Common myeloid progenitor, CD34-positive (primary cell): ENCODE measurements around the gene ATP5ME.

Experiments
- CTCF ChIA-PET: fragments of 350-600 bp; sonication (Branson Sonifier 250); formaldehyde crosslinking; loops from one replicate; lab custom pipeline; 2021; ENCODE audit warnings: antibody characterized with exemption; lab: Charles Lee
- POLR2A ChIA-PET: fragments of 350-600 bp; sonication (Branson Sonifier 250); formaldehyde crosslinking; loops from one replicate; lab custom pipeline; 2021; ENCODE audit warnings: antibody characterized with exemption; lab: Charles Lee
- DNase-seq, 3 donors: peaks; one replicate each; pipeline versions ENCODE4 v3.0.0 to v3.0.0-alpha.2; 2013
- H3K27ac ChIP-seq, 2 experiments: 1 replicate in 1 of 2; 2 replicates in 1 of 2; pipeline ENCODE4 v1.7.0; 2013; ENCODE audit warnings: inconsistent platforms in 2 of 2, low read length in 2 of 2, mild to moderate bottlenecking in 2 of 2, low read depth in 1 of 2, moderate library complexity in 1 of 2; ENCODE audit not compliant: severe bottlenecking in 2 of 2, insufficient read depth in 1 of 2, poor library complexity in 1 of 2
- H3K27me3 ChIP-seq, 5 experiments: replicated peaks in 2 of 5; 1 replicate in 3 of 5; 2 replicates in 2 of 5; pipeline versions ENCODE4 v1.6.1 to v1.7.0; 2013; ENCODE audit warnings: low read length in 4 of 5, mild to moderate bottlenecking in 2 of 5, moderate library complexity in 2 of 5, inconsistent platforms in 1 of 5; ENCODE audit not compliant: insufficient read depth in 5 of 5, control insufficient read depth in 4 of 5
- H3K36me3 ChIP-seq, 4 experiments: 1 replicate in 2 of 4; 2 replicates in 2 of 4; pipeline versions ENCODE4 v1.6.1 to v1.7.0; 2013; ENCODE audit warnings: low read length in 3 of 4, control low read depth in 1 of 4, mild to moderate bottlenecking in 1 of 4; ENCODE audit not compliant: control insufficient read depth in 4 of 4, insufficient read depth in 4 of 4
- H3K4me1 ChIP-seq, 4 experiments: 1 replicate in 3 of 4; 2 replicates in 1 of 4; pipeline versions ENCODE4 v1.6.1 to v1.7.1; 2013; ENCODE audit warnings: low read length in 3 of 4, mild to moderate bottlenecking in 3 of 4, control low read depth in 1 of 4, inconsistent platforms in 1 of 4, moderate library complexity in 1 of 4; ENCODE audit not compliant: control insufficient read depth in 4 of 4, insufficient read depth in 4 of 4; ENCODE audit errors: control extremely low read depth in 1 of 4
- H3K4me3 ChIP-seq, 7 experiments: 1 replicate in 4 of 7; 2 replicates in 3 of 7; pipeline versions ENCODE4 v1.5.1 to v1.7.0; 2013; ENCODE audit warnings: mild to moderate bottlenecking in 7 of 7, low read length in 6 of 7, moderate library complexity in 6 of 7, inconsistent platforms in 2 of 7, low read depth in 2 of 7, control low read depth in 1 of 7; ENCODE audit not compliant: insufficient read depth in 4 of 7, control insufficient read depth in 1 of 7; ENCODE audit errors: extremely low read depth in 1 of 7
- H3K9me3 ChIP-seq, 5 experiments: 1 replicate in 4 of 5; 2 replicates in 1 of 5; pipeline versions ENCODE4 v1.6.1 to v1.7.1; 2013; ENCODE audit warnings: low read length in 4 of 5, mild to moderate bottlenecking in 2 of 5, inconsistent platforms in 1 of 5, low read depth in 1 of 5, moderate library complexity in 1 of 5; ENCODE audit not compliant: control insufficient read depth in 4 of 5, insufficient read depth in 2 of 5; ENCODE audit errors: control extremely low read depth in 1 of 5
- WGBS: methylation state at CpG from one replicate; pipeline ENCODE4 v1.1.5; 2013; ENCODE audit not compliant: insufficient coverage; 5-methylcytosine and 5-hydroxymethylcytosine counted together

The ATP5ME gene

DNA sequence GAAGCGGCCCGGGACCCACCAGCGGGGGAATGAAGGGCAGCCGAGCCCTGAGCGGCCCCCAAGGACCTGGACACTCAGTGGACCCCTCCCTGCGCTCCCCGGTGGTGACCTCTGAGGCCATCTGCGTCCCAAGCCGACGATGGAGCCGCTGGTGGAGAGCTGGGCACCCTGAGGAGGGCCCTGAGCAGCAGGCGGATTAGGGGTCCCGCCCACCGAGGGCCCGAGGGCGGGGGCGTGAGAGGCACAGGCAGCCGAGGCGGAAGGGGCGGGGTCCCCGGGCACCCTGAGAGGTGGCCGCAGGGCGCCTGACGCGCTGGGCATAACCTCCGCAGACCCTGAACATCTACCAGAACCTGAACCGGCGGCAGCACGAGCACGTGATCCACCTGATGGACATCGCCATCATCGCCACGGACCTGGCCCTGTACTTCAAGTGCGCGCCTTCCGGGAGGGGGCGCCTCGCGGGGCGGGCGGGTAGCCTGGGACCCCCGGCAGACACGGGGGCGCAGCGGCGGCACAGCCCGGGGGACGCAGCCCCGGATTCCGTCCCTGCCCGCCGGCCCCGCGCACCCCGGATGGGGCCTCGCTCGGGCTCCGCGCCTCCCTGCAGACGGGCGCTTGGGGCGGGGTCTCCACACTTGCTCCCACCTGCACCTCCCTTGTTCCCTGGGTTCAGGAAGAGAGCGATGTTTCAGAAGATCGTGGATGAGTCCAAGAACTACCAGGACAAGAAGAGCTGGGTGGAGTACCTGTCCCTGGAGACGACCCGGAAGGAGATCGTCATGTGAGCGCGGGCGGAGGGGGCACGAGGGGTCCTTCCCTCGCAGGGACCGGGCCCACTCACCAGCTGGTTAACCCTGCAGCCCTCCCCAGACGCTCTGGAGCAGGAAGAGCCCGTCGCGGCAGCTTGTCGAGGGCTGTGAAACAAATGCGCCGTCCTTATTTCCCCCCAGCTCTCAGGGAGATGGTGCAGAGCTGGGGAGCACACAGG, 10.3 kb downstream of the ATP5ME start:
- WGBS, result under 1% methylated on average over 75 of the region's 80 CpGs
- POLR2A ChIA-PET, result interaction anchor here (0.5 to 1.2 kb wide), 2 partner anchors 11 to 581 kb away, joined by 3 to 5 read pairs; partner anchors contain the start of genes ATP5ME and MYL5
- peak; percentile 70 to 89 (median 86) for DNase-seq

GRCh38 chr4:663046-663437, 11.0 kb downstream of the ATP5ME start:
- 32% methylated on average over 16 of the region's 20 CpGs for WGBS
- ChIA-PET CTCF (interaction anchor here (1.1 kb wide), 1 partner anchor 421 kb away, joined by 4 read pairs; no protein-coding TSS in a partner anchor), POLR2A (no interaction called here)
- peaks cover 0 to 18% (median 8%) of the 10 kb centered on the region in 4 experiments for H3K36me3 ChIP-seq
- peaks cover 0 to 22% (median 16%) of the 10 kb centered on the region in 4 experiments for H3K4me1 ChIP-seq
- peak overlapping the region; percentile 67 to 94 (median 84) for H3K4me3 ChIP-seq
- no peaks in the 10 kb centered on the region for H3K27me3 ChIP-seq
- H3K27ac ChIP-seq, result peak overlapping the region in 1 of 2 experiments; percentile 79
- DNase-seq, result no peak
- H3K9me3 ChIP-seq, result no peaks in the 10 kb centered on the region

More for the DNA sequence above, 10.3 kb downstream of the ATP5ME start:
- Histone ChIP-seq H3K4me1 (peaks cover 0 to 22% (median 16%) of the 10 kb centered on the region in 4 experiments), H3K4me3 (peak overlapping the region; percentile 67 to 94 (median 84)), H3K9me3 (no peaks in the 10 kb centered on the region), H3K27me3 (no peaks in the 10 kb centered on the region), H3K27ac (peak overlapping the region; percentile 75 to 79), H3K36me3 (peaks cover 0 to 18% (median 8%) of the 10 kb centered on the region in 4 experiments)
- CTCF ChIA-PET, result interaction anchor here (1.0 to 1.4 kb wide), 3 partner anchors 11 to 422 kb away, joined by 3 to 5 read pairs (median 4); no protein-coding TSS in a partner anchor

GRCh38 chr4:661881-662761, 12.0 kb downstream of the ATP5ME start:
- POLR2A ChIA-PET, result interaction anchor here (0.6 kb wide), 1 partner anchor 25 kb away, joined by 3 read pairs; no protein-coding TSS in a partner anchor
- peaks cover 0 to 18% (median 8%) of the 10 kb centered on the region in 4 experiments for H3K36me3 ChIP-seq
- no peaks in the 10 kb centered on the region for H3K27me3 ChIP-seq
- H3K4me1 ChIP-seq, result peaks cover 0 to 22% (median 16%) of the 10 kb centered on the region in 4 experiments
- no peak overlapping the region for H3K4me3 ChIP-seq
- DNase-seq, result no peak
- no peak overlapping the region for H3K27ac ChIP-seq
- no peaks in the 10 kb centered on the region for H3K9me3 ChIP-seq
- CTCF ChIA-PET, result interaction anchor here (1.1 kb wide), 1 partner anchor 420 kb away, joined by 4 read pairs; no protein-coding TSS in a partner anchor
- WGBS, result 96% methylated on average over 36 of the region's 42 CpGs

GRCh38 chr4:661231-661630, 12.8 kb downstream of the ATP5ME start:
- H3K4me3 ChIP-seq, result no peak overlapping the region
- no peaks in the 10 kb centered on the region for H3K9me3 ChIP-seq
- WGBS, result 96% methylated on average over 3 of the region's 3 CpGs
- no peak for DNase-seq
- H3K27ac ChIP-seq, result no peak overlapping the region
- H3K4me1 ChIP-seq, result peaks cover 0 to 22% (median 16%) of the 10 kb centered on the region in 4 experiments
- peaks cover 0 to 18% (median 8%) of the 10 kb centered on the region in 4 experiments for H3K36me3 ChIP-seq
- no peaks in the 10 kb centered on the region for H3K27me3 ChIP-seq
- ChIA-PET POLR2A (no interaction called here), CTCF (no interaction called here)

DNA sequence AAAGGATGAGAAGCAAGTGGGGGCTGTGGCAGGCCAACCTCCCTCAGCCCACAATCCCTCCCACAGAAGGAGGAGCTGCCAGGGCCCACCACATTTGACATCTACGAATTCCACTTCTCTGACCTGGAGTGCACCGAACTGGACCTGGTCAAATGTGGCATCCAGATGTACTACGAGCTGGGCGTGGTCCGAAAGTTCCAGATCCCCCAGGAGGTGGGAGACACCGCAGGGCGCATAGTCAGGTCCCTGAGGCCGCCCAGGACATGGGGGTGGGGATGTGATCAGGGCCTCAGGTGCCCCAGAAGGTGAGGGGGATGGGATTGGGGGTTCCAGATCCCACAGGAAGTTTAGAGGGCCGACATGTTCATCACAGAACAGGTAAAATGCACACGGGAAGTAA, 13.7 kb downstream of the ATP5ME start:
- ChIA-PET POLR2A (no interaction called here), CTCF (no interaction called here)
- no peak for DNase-seq
- H3K9me3 ChIP-seq, result no peaks in the 10 kb centered on the region
- no peak overlapping the region for H3K27ac ChIP-seq
- peaks cover 0 to 21% (median 16%) of the 10 kb centered on the region in 4 experiments for H3K4me1 ChIP-seq
- H3K36me3 ChIP-seq, result peaks cover 0 to 18% (median 8%) of the 10 kb centered on the region in 4 experiments
- H3K4me3 ChIP-seq, result no peak overlapping the region
- peaks cover 0 to 4% (median 0%) of the 10 kb centered on the region in 5 experiments for H3K27me3 ChIP-seq
- 96% methylated on average over 8 of the region's 10 CpGs for WGBS

- 96% methylated on average over 4 of the region's 8 CpGs for WGBS
- Histone ChIP-seq H3K4me3 (no peak overlapping the region), H3K27ac (no peak overlapping the region), H3K36me3 (peaks cover 0 to 18% (median 8%) of the 10 kb centered on the region in 4 experiments), H3K9me3 (no peaks in the 10 kb centered on the region), H3K4me1 (peaks cover 0 to 17% (median 16%) of the 10 kb centered on the region in 4 experiments), H3K27me3 (peaks cover 0 to 9% (median 0%) of the 10 kb centered on the region in 5 experiments)
- no peak for DNase-seq
- CTCF ChIA-PET, result no interaction called here
- POLR2A ChIA-PET, result no interaction called here
Measured at GRCh38 chr4:659851-660250, 14.2 kb downstream of the ATP5ME start.
